H9 (cell line): Measurements from ENCODE around the gene PARVB. TPM values are rescaled to one million over a fixed set of nuclear protein-coding genes. Genes with fewer than 3 reads are reported as not detected.

ENCODE experiments used
- DNase-seq: peaks from one replicate; pipeline ENCODE4 v3.0.0-alpha.2; 2017
- H2AFZ ChIP-seq: one replicate; pipeline ENCODE4 v1.6.1; 2013; ENCODE audit warnings: mild to moderate bottlenecking, low read length, control low read depth, moderate library complexity
- H2AK5ac ChIP-seq: 2 replicates; pipeline ENCODE4 v1.6.1; 2013; ENCODE audit warnings: low read length, control low read depth, mixed read lengths; ENCODE audit not compliant: insufficient read length
- H2BK120ac ChIP-seq: one replicate; pipeline ENCODE4 v1.6.1; 2013; ENCODE audit warnings: low read depth, mild to moderate bottlenecking, low read length, control low read depth, inconsistent platforms; ENCODE audit not compliant: poor library complexity, severe bottlenecking
- H2BK12ac ChIP-seq: 2 replicates; pipeline ENCODE4 v1.6.1; 2013; ENCODE audit warnings: low read length, control low read depth, mixed read lengths, low read depth; ENCODE audit not compliant: insufficient read length
- H2BK15ac ChIP-seq: 2 replicates; pipeline ENCODE4 v1.6.1; 2013; ENCODE audit warnings: low read depth, low read length, control low read depth
- H2BK20ac ChIP-seq: one replicate; pipeline ENCODE4 v1.6.1; 2013; ENCODE audit warnings: low read depth, mild to moderate bottlenecking, low read length, control low read depth, inconsistent platforms; ENCODE audit not compliant: poor library complexity, severe bottlenecking
- H2BK5ac ChIP-seq: 2 replicates; pipeline ENCODE4 v1.6.1; 2013; ENCODE audit warnings: low read length, control low read depth, mixed read lengths; ENCODE audit not compliant: insufficient read length
- H3K14ac ChIP-seq: 2 replicates; pipeline ENCODE4 v1.6.1; 2013; ENCODE audit warnings: low read length, control low read depth; ENCODE audit not compliant: insufficient read depth
- H3K18ac ChIP-seq: 2 replicates; pipeline ENCODE4 v1.6.1; 2013; ENCODE audit warnings: low read depth, mild to moderate bottlenecking, mixed read lengths, low read length, control low read depth; ENCODE audit not compliant: insufficient read length
- H3K23ac ChIP-seq: 2 replicates; pipeline ENCODE4 v1.6.1; 2013; ENCODE audit warnings: low read length, control low read depth, mixed read lengths, low read depth; ENCODE audit not compliant: insufficient read length
- H3K23me2 ChIP-seq: 2 replicates; pipeline ENCODE4 v1.6.1; 2013; ENCODE audit warnings: low read depth, mild to moderate bottlenecking, mixed read lengths, low read length, control low read depth; ENCODE audit not compliant: insufficient read length, poor library complexity, severe bottlenecking
- H3K27ac ChIP-seq: 2 replicates; pipeline ENCODE4 v1.5.1; 2013; ENCODE audit warnings: low read length, control low read depth, mixed read lengths, low read depth; ENCODE audit not compliant: insufficient read length
- H3K27me3 ChIP-seq: 2 replicates; pipeline ENCODE4 v1.6.1; 2013; ENCODE audit warnings: low read length, control low read depth, inconsistent platforms; ENCODE audit not compliant: insufficient read depth
- H3K4ac ChIP-seq: 2 replicates; pipeline ENCODE4 v1.6.1; 2013; ENCODE audit warnings: low read depth, mild to moderate bottlenecking, control low read depth, inconsistent platforms, low read length, moderate library complexity
- H3K4me1 ChIP-seq: 2 replicates; pipeline ENCODE4 v1.6.1; 2013; ENCODE audit warnings: low read length, control low read depth, inconsistent platforms; ENCODE audit not compliant: insufficient read depth
- H3K4me2 ChIP-seq: 2 replicates; pipeline ENCODE4 v1.6.1; 2013; ENCODE audit warnings: low read length, control low read depth, mixed read lengths; ENCODE audit not compliant: insufficient read length, insufficient read depth
- H3K56ac ChIP-seq: 2 replicates; pipeline ENCODE4 v1.6.1; 2013; ENCODE audit warnings: low read depth, mild to moderate bottlenecking, mixed read lengths, low read length, control low read depth; ENCODE audit not compliant: insufficient read length
- H3K79me1 ChIP-seq: 2 replicates; pipeline ENCODE4 v1.6.1; 2013; ENCODE audit warnings: low read depth, mild to moderate bottlenecking, moderate library complexity, low read length, control low read depth, inconsistent platforms; ENCODE audit not compliant: insufficient read depth, poor library complexity, severe bottlenecking
- H3K79me2 ChIP-seq: 2 replicates; pipeline ENCODE4 v1.6.1; 2013; ENCODE audit warnings: low read length, control low read depth, inconsistent platforms; ENCODE audit not compliant: insufficient read depth
- H3K9ac ChIP-seq: 2 replicates; pipeline ENCODE4 v1.6.1; 2013; ENCODE audit warnings: low read length, control low read depth, mixed read lengths; ENCODE audit not compliant: insufficient read length; ENCODE audit errors: extremely low read depth
- H3K9me3 ChIP-seq: one replicate; pipeline ENCODE4 v1.6.1; 2013; ENCODE audit warnings: low read depth, low read length, inconsistent platforms; ENCODE audit not compliant: control insufficient read depth
- H3T11ph ChIP-seq: one replicate; pipeline ENCODE4 v1.6.1; 2013; ENCODE audit warnings: mild to moderate bottlenecking, low read length, control low read depth, inconsistent platforms
- H4K20me1 ChIP-seq: one replicate; pipeline ENCODE4 v1.6.1; 2013; ENCODE audit not compliant: control insufficient read depth, insufficient read length, insufficient read depth
- H4K5ac ChIP-seq: 2 replicates; pipeline ENCODE4 v1.6.1; 2013; ENCODE audit warnings: low read depth, mild to moderate bottlenecking, mixed read lengths, low read length, control low read depth; ENCODE audit not compliant: insufficient read length
- H4K8ac ChIP-seq: replicated peaks from 2 replicates; pipeline ENCODE4 v1.6.1; 2013; ENCODE audit warnings: low read length, control low read depth, mixed read lengths, low read depth; ENCODE audit not compliant: insufficient read length
- H4K91ac ChIP-seq: 2 replicates; pipeline ENCODE4 v1.6.1; 2013; ENCODE audit warnings: low read depth, mild to moderate bottlenecking, moderate library complexity, mixed read lengths, low read length, control low read depth; ENCODE audit not compliant: insufficient read length
- H3K27ac Mint-ChIP-seq, 3 experiments: 2 replicates in 2 of 3; 3 replicates in 1 of 3; pipeline ENCODE4 v1.8.0; 2020 to 2021; ENCODE audit warnings: mixed read lengths in 3 of 3, mild to moderate bottlenecking in 1 of 3, moderate library complexity in 1 of 3
- H3K27me3 Mint-ChIP-seq: 2 replicates; pipeline ENCODE4 v1.8.0; 2021; ENCODE audit warnings: low read depth, mild to moderate bottlenecking, moderate library complexity, mixed read lengths
- H3K36me3 Mint-ChIP-seq, 3 experiments: 2 replicates in 2 of 3; 3 replicates in 1 of 3; pipeline ENCODE4 v1.8.0; 2020 to 2021; ENCODE audit warnings: low read depth in 3 of 3, mixed read lengths in 3 of 3; ENCODE audit not compliant: insufficient read depth in 1 of 3
- H3K4me1 Mint-ChIP-seq, 2 experiments: 2 replicates each; pipeline ENCODE4 v1.8.0; 2020; ENCODE audit warnings: mixed read lengths in 2 of 2
- H3K4me3 Mint-ChIP-seq, 2 experiments: 2 replicates in 1 of 2; 3 replicates in 1 of 2; pipeline ENCODE4 v1.8.0; 2020 to 2021; ENCODE audit warnings: mild to moderate bottlenecking in 2 of 2, mixed read lengths in 2 of 2, moderate library complexity in 1 of 2
- H3K9me3 Mint-ChIP-seq, 2 experiments: 2 replicates in 1 of 2; 3 replicates in 1 of 2; pipeline ENCODE4 v1.8.0; 2020; ENCODE audit warnings: mild to moderate bottlenecking in 2 of 2, mixed read lengths in 2 of 2, moderate library complexity in 1 of 2
- CTCF ChIP-seq: fragments of 200-600 bp; sonication (generic); conservative IDR thresholded peaks from 3 replicates; pipeline ENCODE4 v1.8.0; 2021; ENCODE audit warnings: antibody characterized with exemption, mild to moderate bottlenecking
- WGBS: extraction: QIAGEN DNeasy Blood & Tissue Kit; methylation state at CpG from one replicate; pipeline ENCODE4 v1.1.7; 2013; ENCODE audit warnings: missing lambda C conversion rate, low lambda C conversion rate, mixed read lengths; ENCODE audit not compliant: insufficient read length; ENCODE audit errors: extremely low coverage; 5-methylcytosine and 5-hydroxymethylcytosine counted together
- total RNA-seq: library from RNA; stranded (reverse); gene quantifications from 2 replicates; pipeline ENCODE4 v1.2.1, GENCODE V29; 2021

PARVB gene
- total RNA-seq, 1 experiment from 2014 or later: 15.6 TPM

- Mint-ChIP-seq H3K36me3 (no peaks in the 10 kb centered on the region), H3K27me3 (peaks cover 12% of the 10 kb centered on the region), H3K4me1 (peaks cover 22 to 24% of the 10 kb centered on the region in 2 experiments), H3K9me3 (no peaks in the 10 kb centered on the region), H3K27ac (no peak overlapping the region), H3K4me3 (no peak overlapping the region)
- Histone ChIP-seq H4K20me1 (no peaks in the 10 kb centered on the region), H3K18ac (no peak overlapping the region), H4K8ac (no peak overlapping the region), H3K27ac (no peak overlapping the region), H3K4ac (no peak overlapping the region), H2BK15ac (no peak overlapping the region), H3K79me2 (no peaks in the 10 kb centered on the region), H3K4me2 (no peak overlapping the region), H2BK120ac (no peak overlapping the region), H2AK5ac (no peak overlapping the region), H3K23me2 (peaks cover 8% of the 10 kb centered on the region), H4K5ac (no peak overlapping the region), H3K9me3 (no peaks in the 10 kb centered on the region), H4K91ac (no peak overlapping the region), H2BK12ac (no peak overlapping the region), H3K56ac (no peak overlapping the region), H3K9ac (no peak overlapping the region), H3K23ac (no peak overlapping the region), H2AFZ (no peak overlapping the region), H3K14ac (no peak overlapping the region), H3T11ph (no peak overlapping the region), H3K4me1 (no peaks in the 10 kb centered on the region; the same call in 1 of the 2 replicates), H3K79me1 (no peaks in the 10 kb centered on the region), H2BK5ac (no peak overlapping the region), H2BK20ac (no peak overlapping the region), H3K27me3 (no peaks in the 10 kb centered on the region)
- DNase-seq: no peak
- no peak for TF ChIP-seq CTCF
- no CpG with 5 or more reads among the region's 7 CpGs for WGBS
Measured at GRCh38 chr22:44028091-44028490, 4.0 kb downstream of the PARVB start.
